ENCODE data around the gene TMCC1. TPM values are rescaled to one million over a fixed set of nuclear protein-coding genes. Genes with fewer than 3 reads are reported as not detected.

The TMCC1 gene
- total RNA-seq, 2 donors from 2014 or later, result 34.4 to 35.7 TPM

DNA sequence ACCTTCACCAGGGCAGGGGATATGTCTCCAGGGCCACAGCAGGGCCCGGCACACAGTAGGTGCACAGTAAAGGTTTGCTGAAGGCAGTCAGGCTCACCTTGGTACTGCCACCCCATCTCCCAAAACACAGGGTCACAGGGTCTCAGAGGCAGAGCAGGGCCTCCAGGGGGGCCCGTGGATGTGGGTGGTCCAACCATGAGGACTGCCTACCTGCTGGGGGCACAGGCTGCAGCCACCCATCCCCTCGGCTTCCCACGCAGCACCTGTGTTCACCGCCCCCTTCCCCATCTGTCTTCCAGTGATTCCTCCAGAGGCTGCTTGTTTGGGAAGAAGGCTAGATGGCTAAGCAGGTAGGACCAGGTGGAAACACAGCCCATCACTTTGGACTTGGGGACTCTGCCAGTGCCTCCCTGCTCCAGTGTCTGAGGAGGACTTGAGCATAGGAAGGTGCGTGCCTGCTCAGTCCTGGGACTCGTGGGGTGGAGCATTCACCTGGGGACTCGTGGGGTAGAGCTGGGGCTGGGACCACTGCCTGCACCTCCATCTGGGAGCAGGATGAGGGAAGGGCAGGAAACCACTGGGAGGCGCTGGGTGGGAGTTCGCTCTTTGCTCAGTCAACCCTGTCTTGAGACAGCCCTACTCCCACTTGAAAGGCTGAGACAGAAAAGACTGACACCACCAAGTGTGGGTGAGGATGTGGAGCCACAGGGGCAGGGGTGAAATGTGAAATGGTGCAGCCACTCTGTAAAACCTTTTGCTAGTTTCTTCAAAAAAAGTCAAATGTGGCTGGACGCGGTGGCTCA, 268.2 kb downstream of the TMCC1 start:
- ATAC-seq (no peak), DNase-seq (peak; percentile 11 to 39)
- intact Hi-C loops (cut with DNase I, micrococcal nuclease), result loop anchor here in 1 of 2 donors (5.0 kb wide), 1 partner anchor 202 kb away; no protein-coding TSS in a partner anchor

DNA sequence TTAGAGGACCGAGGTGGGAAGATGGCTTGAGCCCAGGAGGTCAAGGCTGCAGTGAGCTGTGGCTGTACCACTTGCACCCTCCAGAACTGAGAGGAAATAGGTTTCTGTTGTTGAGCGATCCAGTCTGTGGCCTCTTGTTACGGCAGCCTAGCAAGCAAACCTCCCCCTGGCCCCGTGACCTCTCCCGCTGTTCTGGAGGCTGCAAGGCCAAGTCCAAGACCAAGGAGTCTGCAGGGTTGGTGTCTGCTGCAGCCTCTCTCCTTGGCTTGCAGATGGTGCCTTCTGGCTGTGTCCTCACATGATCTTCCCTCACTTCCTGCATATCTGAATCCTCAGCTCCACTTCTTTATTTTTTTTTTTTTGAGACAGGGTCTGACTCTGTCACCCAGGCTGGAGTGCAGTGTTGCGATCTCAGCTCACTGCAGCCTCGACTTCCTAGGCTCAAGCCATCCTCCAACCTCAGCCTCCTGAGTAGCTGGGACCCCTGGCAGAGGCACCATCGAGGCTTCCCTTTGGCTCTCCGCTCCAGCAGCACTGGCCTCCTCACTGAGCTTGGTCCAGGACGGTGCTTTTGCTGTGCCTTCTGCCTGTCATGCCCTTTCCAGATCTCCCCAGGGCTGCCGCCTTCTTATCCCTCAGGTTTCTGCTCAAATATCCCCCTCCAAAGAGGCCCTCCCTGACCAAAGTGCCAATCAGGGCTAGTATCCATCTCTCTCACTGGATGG, 269.0 kb downstream of the TMCC1 start:
- DNase-seq, result peak; percentile 30 to 48
- intact Hi-C loops (cut with DNase I, micrococcal nuclease), result loop anchor here in 1 of 2 donors (5.0 kb wide), 1 partner anchor 203 kb away; no protein-coding TSS in a partner anchor

GRCh38 chr3:129623447-129624118, 269.9 kb downstream of the TMCC1 start:
- peak; percentile 63 to 76 for DNase-seq
- intact Hi-C loops (cut with DNase I, micrococcal nuclease), result no loop called here
- ATAC-seq, result peak; percentile 25

More for the DNA sequence above, 269.0 kb downstream of the TMCC1 start:
- no peak for ATAC-seq

DNA sequence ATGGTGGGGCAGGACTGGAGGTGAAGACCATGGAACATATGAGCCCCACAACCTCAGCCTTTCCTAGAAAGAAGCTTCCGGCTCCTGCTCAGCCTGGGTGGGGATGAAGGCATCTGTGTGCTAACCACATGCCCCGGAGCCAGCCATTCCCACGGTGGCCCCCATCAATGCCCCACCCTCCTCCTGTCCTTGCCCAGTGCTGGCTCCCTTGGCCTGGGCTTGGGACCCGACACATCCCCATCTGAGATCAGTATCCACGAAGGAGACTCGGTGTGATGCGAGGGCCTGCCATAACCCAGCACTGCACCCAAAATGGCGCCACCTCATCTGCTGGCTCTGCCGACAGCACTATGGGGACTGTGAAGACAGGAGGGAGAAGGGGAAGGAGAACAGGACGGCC, 270.6 kb downstream of the TMCC1 start:
- intact Hi-C loops (cut with DNase I, micrococcal nuclease), result no loop called here
- ATAC-seq (no peak), DNase-seq (peak in 1 of 2 donors; percentile 12)

DNA sequence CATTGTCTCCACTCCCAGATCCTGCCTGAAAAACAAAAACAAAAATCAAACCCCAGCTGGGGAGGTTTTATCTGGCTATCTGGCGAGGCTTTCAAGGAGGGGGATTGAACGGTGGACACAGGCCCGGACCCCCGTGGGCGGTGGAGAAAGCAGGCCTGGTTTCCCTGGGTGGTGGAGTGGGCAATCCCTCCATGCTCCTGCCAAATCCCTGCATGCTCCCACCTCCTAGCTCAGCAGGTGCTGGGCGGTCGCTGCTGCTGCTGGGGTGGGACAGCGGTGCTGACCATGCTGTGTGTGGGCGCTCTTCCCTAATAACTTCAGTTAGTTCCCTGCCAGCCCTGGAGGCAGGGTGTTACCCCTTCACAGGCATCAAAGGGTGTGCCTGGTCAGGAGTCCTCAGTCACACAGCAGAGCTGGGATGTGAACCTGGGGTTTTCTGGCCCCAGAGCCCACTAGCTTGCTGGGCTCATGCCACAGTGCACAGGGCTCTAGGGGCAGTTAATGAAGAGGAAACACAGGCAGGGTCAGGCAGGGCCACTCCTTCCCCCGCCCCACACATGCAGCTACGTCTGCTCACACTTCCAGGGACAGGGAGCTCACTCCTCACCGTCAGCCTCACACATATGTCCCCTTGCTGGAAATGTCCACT, 271.2 kb downstream of the TMCC1 start:
- ATAC-seq, result no peak
- intact Hi-C loops (cut with DNase I, micrococcal nuclease), result no loop called here
- peak; percentile 21 to 25 for DNase-seq

DNA sequence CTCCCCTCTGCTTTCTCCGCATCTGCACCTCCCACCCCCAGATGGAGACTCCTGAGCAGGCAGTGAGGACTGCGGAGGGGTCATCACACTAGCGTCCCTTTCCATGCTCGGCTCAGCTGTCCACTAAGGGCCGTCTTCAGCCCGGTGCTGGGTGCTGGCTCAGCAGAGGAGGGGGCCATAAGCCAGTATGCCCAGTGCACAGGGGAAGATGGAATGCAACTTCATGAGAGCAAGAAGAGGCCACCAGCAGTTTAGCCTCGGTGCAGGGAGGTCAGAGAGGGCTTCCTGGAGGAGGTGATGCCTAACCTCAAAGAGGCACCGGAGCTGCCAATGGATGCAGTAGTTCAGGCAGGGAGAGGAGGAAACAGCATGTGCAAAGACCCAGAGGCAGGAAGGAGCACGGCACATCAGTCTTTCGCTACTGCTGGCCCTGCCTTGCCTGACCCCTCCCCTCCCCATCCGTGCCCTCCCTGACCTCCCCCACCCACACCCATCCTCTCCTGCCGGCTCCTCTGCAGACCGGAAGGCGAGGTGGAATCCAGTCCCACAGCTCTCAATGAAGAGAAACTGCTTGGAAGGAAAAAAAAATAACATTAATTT, 271.8 kb downstream of the TMCC1 start:
- ATAC-seq (no peak), DNase-seq (peak; percentile 4 to 24)
- intact Hi-C loops (cut with DNase I, micrococcal nuclease), result no loop called here

- intact Hi-C loops (cut with DNase I, micrococcal nuclease), result no loop called here
- DNase-seq (peak in 1 of 2 donors; percentile 5), ATAC-seq (no peak)
Measured at GRCh38 chr3:129620828-129621559, 272.5 kb downstream of the TMCC1 start.

DNA sequence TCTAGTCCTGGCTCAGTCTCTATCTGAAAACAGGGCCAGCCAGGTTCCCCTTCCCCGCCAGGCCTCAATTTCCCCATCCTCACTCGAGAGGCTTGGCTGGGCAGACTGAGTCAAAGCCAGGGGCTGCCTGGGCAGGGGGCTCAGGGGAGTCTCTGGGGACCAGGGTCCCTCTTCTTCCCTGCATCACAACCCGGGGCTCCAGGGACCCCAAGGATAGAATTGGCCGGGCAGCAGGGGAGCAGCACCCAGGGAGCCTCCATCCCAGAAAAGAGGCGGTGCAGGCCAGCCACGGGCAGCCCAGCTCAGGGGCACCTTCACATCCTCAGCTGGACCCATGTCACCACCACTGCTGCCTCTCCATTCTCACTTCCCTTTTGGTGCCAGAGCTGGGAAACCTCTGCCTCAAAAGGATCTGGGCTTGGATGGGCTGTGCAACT, 273.8 kb downstream of the TMCC1 start:
- peak; percentile 14 to 25 for DNase-seq
- ATAC-seq, result no peak
- intact Hi-C loops (cut with DNase I, micrococcal nuclease), result no loop called here

- no peak for ATAC-seq
- DNase-seq, result peak; percentile 7 to 22
Measured at GRCh38 chr3:129618901-129619671, 274.4 kb downstream of the TMCC1 start.

DNA sequence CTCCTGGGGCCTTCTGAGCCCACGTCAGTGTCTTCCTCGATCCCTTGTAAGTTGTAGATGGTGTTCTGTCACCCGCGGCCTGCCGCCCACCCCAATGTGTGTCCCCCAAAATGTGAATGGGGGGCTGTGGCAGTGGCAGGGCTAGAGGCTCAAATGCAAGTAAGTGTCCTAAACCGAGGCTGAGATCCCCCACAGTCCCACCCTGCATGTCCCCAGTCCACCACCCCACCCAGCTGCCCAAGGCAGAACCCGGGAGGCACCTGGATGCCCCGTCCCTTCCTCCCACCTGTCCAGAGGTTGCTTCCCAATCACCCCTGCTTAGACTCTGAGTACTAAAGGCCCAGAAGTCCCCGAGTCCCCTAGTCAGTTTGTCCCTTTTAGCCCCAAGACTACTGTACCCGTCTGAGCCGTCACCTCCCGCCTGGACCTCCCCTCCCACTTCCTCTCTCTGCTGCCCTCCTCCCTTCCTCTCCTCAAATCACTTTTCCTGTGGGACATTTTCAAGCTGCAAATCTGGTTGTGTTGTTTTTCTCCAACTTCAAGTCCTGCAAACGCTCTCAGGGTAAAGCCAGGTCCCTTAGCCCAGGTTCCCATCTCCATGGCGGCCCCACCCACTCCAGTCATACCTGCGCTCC, 275.2 kb downstream of the TMCC1 start:
- intact Hi-C loops (cut with DNase I, micrococcal nuclease), result no loop called here
- ATAC-seq (no peak), DNase-seq (peak in 1 of 2 donors; percentile 24)

More at GRCh38 chr3:129618901-129619671, 274.4 kb downstream of the TMCC1 start:
- intact Hi-C loops (cut with DNase I, micrococcal nuclease), result no loop called here

GRCh38 chr3:129617381-129618185, 275.9 kb downstream of the TMCC1 start:
- ATAC-seq (no peak), DNase-seq (peak in 1 of 2 donors; percentile 5)
- intact Hi-C loops (cut with DNase I, micrococcal nuclease), result no loop called here

GRCh38 chr3:129616713-129617112, 276.8 kb downstream of the TMCC1 start:
- ATAC-seq, result no peak
- DNase-seq, result peak; percentile 7 to 44
- intact Hi-C loops (cut with DNase I, micrococcal nuclease), result no loop called here

- intact Hi-C loops (cut with DNase I, micrococcal nuclease), result no loop called here
- ATAC-seq, result no peak
- peak in 1 of 2 donors; percentile 30 for DNase-seq
Measured at GRCh38 chr3:129616291-129616690, 277.2 kb downstream of the TMCC1 start.

DNA sequence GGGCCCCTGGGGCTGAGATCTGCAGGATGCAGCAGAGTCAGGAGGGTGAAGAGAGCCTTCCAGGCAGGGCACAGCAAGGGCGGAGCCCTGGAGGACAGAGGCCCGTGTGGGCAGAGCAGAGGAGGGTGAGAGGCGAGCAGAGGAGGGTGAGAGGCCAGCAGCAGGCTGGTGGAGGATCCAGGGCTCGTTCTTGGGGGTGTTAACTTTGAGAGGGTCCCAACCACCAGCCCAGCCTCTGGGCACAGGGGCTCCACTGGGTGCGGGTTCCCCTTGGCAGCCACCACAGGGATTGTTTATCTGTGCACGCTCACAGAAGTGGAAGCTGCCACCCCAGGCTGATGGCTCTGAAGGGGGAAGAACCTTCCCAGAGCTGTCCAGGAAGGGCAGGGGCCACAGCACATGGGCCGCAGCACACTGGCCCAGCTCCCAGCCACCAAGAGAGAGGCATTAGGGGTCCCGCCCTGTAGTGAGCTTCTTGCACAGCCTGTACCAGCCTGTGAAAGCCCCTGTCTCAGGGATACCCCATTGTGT, 277.7 kb downstream of the TMCC1 start:
- intact Hi-C loops (cut with DNase I, micrococcal nuclease), result no loop called here
- DNase-seq (peak; percentile 28 to 31), ATAC-seq (peak; percentile 66)

DNA sequence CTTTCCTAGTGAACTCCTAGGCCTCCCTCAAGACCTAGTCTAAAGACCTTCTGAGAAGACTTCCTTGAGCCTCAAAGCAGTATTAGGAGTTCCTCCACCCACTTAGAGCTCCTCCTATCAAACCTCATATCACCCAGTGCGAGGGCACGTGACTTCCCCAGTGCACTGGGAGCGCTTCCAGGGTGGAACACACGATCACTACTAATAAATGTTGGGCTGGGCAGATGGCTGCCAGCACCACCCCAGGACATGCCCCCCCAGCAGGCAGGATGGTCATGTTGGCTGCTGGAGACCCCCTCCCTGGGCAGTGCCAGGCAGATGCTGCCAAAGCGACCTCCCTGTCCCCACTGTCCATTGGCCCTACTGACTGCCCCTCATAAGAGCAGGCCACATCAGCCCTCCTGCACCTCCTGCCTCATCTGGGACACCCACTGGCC, 278.6 kb downstream of the TMCC1 start:
- ATAC-seq, result peak; percentile 86
- intact Hi-C loops (cut with DNase I, micrococcal nuclease), result no loop called here
- peak; percentile 65 to 70 for DNase-seq

Measured in left colon (tissue), 2 donors.